HUES6 (cell line): ENCODE data around the gene RGCC.
"Not testable (repeated sequence)": the region's sequence is repeated elsewhere in the genome, so short reads cannot be mapped to it uniquely, and the experiment has no call there.

Experiments used
- H3K27ac ChIP-seq: 2 replicates; pipeline ENCODE4 v1.7.0; 2013; ENCODE audit warnings: low read depth, mild to moderate bottlenecking, low read length, inconsistent platforms
- H3K27me3 ChIP-seq: 2 replicates; pipeline ENCODE4 v1.6.1; 2013; ENCODE audit warnings: low read length; ENCODE audit not compliant: control insufficient read depth, insufficient read depth
- H3K36me3 ChIP-seq: 2 replicates; pipeline ENCODE4 v1.6.1; 2013; ENCODE audit warnings: low read length; ENCODE audit not compliant: control insufficient read depth, insufficient read depth
- H3K4me1 ChIP-seq: 2 replicates; pipeline ENCODE4 v1.6.1; 2013; ENCODE audit warnings: low read length; ENCODE audit not compliant: control insufficient read depth, insufficient read depth
- H3K4me3 ChIP-seq: 2 replicates; pipeline ENCODE4 v1.5.1; 2013; ENCODE audit warnings: low read depth, low read length
- H3K9ac ChIP-seq: one replicate; pipeline ENCODE4 v1.6.1; 2013; ENCODE audit warnings: mild to moderate bottlenecking, low read length
- H3K9me3 ChIP-seq: 2 replicates; pipeline ENCODE4 v1.6.1; 2013; ENCODE audit warnings: low read depth, low read length; ENCODE audit not compliant: control insufficient read depth, insufficient read depth

Gene RGCC

DNA sequence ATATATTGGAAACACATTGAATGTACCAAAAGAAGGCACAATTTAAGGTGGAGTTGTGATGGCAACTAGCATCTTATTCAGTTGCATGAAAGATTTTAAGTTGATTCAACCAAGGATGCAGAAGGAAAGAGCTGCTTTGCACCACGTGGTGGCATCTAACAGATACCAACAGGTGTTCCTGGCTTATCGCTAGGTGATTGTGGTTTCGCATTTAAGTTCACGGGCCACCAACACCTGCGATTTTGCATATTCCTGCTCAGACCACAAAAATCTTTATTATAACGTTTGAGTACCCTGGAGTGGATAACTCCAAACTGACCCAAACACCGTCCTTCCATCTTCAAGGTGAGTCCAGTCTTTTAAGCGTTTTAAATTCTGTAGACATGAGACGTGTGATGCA is 45.3 kb downstream of the RGCC start:
- H3K36me3 ChIP-seq: no peaks in the 10 kb centered on the region
- H3K9ac ChIP-seq: no peak overlapping the region
- no peak overlapping the region for H3K27ac ChIP-seq
- H3K9me3 ChIP-seq: peaks cover 10% of the 10 kb centered on the region
- no peaks in the 10 kb centered on the region for H3K27me3 ChIP-seq
- no peak overlapping the region for H3K4me3 ChIP-seq
- no peaks in the 10 kb centered on the region for H3K4me1 ChIP-seq

DNA sequence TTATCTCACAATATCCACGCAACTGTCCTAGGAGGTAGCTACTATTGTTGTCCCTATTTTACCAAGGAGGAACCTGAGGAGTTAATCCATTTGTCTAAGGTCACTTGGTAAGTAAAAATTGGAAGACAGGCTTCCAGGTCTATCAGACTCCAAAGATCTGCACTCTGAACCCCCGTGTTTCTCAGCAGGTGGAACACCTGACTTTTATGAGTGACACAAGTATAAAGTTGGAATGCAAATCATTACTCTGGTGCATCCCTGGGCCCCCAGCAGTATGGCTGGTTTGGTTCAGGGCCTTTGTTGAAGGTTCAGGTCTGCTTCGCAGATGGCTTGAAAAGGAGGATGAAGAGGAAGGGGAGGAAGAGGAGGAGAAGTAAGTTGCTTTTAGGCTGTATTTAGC is 46.0 kb downstream of the RGCC start:
- Histone ChIP-seq H3K9me3 (peaks cover 10% of the 10 kb centered on the region), H3K36me3 (no peaks in the 10 kb centered on the region), H3K27ac (no peak overlapping the region), H3K9ac (no peak overlapping the region), H3K4me3 (no peak overlapping the region), H3K27me3 (no peaks in the 10 kb centered on the region), H3K4me1 (no peaks in the 10 kb centered on the region)

DNA sequence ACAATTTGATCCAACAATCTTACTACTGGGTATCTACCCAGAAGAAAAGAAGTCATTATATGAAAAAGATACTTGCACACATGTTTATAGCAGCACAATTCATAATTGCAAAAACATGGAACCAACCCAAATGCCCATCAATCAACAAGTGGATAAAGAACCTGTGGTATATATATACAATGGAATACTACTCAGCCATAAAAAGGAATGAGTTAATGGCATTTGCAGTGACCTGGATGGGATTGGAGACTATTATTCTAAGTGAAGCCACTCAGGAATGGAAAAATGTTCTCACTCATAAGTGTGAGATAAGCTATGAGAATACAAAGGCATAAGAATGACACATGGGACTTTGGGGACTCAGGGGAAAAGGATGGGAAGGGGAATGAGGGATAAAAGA is 47.3 kb downstream of the RGCC start:
- H3K4me3 ChIP-seq, H3K9ac ChIP-seq, H3K27me3 ChIP-seq, H3K36me3 ChIP-seq, H3K27ac ChIP-seq, H3K4me1 ChIP-seq: not testable (repeated sequence)
- H3K9me3 ChIP-seq: peaks cover 10% of the 10 kb centered on the region

DNA sequence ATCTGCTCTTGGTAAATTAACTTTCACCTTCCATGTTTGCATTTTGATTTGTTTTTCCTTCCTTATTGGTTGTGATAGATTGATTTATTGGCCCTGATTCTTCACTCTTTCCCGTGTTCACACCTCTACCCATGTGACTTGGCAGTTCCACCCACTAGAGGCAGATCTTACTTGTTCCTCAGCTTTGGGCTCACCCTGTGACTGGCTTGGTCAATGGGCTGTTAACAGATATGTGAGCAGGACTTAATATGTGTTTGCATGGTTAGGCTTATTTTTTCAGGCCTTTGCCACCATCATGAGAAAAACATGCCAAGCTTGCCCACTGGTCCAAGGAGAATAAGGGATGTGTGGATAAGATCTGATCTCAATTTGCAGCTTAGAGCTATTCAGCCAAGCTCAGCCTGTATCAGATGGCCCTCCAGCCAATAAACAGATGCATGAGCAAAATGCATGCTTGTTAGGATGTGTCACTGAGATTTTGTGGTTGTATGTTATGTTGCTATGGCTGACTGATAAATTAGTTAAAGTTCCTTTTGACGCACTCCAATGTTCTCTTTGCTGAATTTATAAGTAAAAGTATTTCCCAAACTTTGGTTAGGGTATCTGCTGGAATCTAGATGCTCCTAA is 48.0 kb downstream of the RGCC start:
- Histone ChIP-seq H3K9me3 (peaks cover 10% of the 10 kb centered on the region), H3K9ac (no peak overlapping the region), H3K4me3 (no peak overlapping the region), H3K27me3 (no peaks in the 10 kb centered on the region), H3K36me3 (no peaks in the 10 kb centered on the region), H3K4me1 (no peaks in the 10 kb centered on the region), H3K27ac (no peak overlapping the region)

DNA sequence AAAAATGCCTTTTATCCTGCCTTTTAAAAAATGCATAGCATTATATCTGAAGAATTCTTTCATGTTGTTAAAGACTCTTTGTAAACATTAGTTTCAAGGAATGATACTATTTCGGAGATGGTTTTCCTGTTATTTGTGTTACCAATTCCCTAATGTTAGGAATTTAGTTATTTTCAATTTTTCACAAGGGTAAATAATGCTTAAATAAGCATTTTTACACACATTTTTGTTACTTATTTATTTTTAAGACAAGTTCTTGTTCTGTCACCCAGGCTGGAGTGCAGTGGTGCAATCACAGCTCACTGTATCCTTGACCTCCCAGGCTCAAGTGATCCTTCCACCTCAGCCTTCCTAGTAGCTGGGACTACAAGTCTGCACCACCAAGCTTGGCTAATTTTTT is 49.0 kb downstream of the RGCC start:
- Histone ChIP-seq H3K4me1 (no peaks in the 10 kb centered on the region), H3K36me3 (no peaks in the 10 kb centered on the region), H3K9ac (no peak overlapping the region), H3K27ac (no peak overlapping the region), H3K4me3 (no peak overlapping the region), H3K9me3 (peaks cover 10% of the 10 kb centered on the region), H3K27me3 (no peaks in the 10 kb centered on the region)

DNA sequence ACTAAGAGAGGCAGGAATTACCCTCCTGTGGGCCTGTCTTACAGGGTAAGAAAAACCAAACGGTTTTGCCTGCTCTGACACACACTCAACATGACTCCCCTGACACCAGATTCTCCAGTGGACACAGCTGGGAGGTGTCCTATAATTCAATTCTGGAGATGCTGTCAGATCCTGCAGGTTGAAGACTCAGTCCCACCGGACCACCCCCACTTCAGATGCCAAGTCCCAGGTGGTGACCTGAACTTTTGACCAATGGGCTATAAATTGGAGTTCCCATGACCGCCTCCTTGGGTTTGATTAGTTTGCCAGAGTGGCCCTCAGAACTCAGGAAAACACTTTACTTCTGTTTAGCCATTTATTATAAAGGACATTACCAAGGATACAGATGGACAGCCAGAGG is 52.6 kb downstream of the RGCC start:
- no peaks in the 10 kb centered on the region for H3K9me3 ChIP-seq
- H3K36me3 ChIP-seq: no peaks in the 10 kb centered on the region
- H3K4me1 ChIP-seq: no peaks in the 10 kb centered on the region
- H3K27ac ChIP-seq: no peak overlapping the region
- no peaks in the 10 kb centered on the region for H3K27me3 ChIP-seq
- H3K9ac ChIP-seq: no peak overlapping the region
- no peak overlapping the region for H3K4me3 ChIP-seq

DNA sequence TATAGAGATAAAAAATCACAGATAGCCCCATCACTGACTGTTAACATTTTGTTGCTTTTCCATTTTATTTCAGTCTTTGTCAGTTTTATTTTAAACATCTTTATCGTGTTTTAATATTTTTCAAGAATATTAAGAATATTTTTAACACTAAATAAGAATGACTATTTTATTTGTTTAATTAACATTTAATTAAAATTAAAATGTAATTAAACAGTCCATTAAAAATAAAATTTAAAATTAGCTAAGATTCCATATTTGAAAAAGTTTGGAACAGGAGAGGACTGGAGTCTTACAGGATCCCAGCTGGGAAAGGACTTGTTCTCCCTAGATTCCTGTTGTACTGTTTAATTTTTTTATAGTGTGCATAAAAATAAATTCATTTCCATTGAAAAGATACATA is 54.5 kb downstream of the RGCC start:
- Histone ChIP-seq H3K9ac (no peak overlapping the region), H3K27me3 (no peaks in the 10 kb centered on the region), H3K36me3 (no peaks in the 10 kb centered on the region), H3K4me3 (no peak overlapping the region), H3K4me1 (no peaks in the 10 kb centered on the region), H3K27ac (no peak overlapping the region), H3K9me3 (0 out of 2 replicates have a peak, but pooled peaks cover under 1% of the 10 kb centered on the region)

DNA sequence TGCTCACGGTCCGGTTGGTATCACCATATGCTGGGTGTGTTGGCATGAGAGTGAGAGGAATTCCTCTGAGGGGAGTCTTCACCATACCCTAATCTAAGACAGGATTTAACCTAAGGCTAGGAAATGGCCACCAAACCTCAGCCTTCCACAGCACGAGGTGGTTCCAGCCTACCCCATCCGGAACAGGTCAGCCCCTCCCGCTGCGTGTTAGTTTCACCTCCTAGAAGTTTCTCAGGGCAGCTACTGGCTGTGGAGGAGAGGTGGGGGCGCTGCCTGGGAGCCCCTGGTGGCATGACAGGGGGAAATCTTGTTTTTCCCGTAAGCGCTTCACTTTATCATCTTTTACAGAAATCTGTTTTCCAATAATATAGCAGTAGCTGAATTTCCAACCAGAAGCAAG is 55.1 kb downstream of the RGCC start:
- Histone ChIP-seq H3K9ac (no peak overlapping the region), H3K36me3 (no peaks in the 10 kb centered on the region), H3K27me3 (no peaks in the 10 kb centered on the region), H3K9me3 (peaks cover 6% of the 10 kb centered on the region; the same call in 1 of the 2 replicates), H3K4me3 (no peak overlapping the region), H3K27ac (no peak overlapping the region), H3K4me1 (no peaks in the 10 kb centered on the region)

DNA sequence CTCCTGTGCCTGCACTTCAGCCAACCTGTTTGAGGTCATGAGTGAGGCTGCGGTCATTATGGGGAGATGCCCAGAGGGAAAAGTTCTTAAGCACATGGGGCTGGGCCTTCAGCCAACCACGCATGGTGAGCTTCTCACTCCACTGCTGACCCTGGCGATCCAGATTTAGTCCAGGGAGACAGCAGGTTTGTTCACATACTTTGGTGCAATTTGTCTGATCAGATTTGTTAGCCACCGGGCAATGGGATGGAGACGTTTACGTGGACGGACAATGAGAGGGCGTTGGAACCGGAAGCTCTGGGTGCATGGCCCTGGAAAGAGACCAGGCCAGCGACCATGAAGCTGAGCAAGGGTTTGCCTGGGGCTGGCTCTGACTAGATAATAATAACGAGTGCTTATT is 56.2 kb downstream of the RGCC start:
- Histone ChIP-seq H3K9me3 (peaks cover 6% of the 10 kb centered on the region; the same call in 1 of the 2 replicates), H3K9ac (no peak overlapping the region), H3K4me1 (no peaks in the 10 kb centered on the region), H3K4me3 (no peak overlapping the region), H3K36me3 (no peaks in the 10 kb centered on the region), H3K27ac (no peak overlapping the region), H3K27me3 (no peaks in the 10 kb centered on the region)

DNA sequence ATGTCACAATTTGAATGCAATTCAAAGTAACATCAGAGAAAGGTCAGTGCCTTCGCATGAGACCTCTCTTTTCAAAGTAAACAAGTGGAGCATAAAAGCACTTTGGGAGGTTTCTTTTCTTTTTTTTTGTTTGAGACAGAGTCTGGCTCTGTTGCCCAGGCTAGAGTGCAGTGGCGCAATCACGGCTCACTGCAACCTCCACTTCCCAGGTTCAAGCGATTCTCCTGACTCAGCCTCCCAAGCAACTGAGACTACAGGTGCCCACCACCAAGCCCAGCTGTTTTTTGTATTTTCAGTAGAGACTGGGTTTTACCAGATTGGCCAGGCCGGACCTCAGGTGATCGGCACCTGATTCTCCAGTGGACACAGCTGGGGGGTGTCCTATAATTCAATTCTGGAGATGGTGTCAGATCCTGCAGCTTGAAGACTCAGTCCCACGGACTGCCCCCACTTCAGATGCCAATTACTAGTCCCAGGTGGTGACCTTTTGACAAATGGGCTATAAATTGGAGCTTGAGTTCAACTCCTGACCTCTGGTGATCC is 57.6 kb downstream of the RGCC start:
- H3K36me3 ChIP-seq: no peaks in the 10 kb centered on the region
- no peak overlapping the region for H3K4me3 ChIP-seq
- no peaks in the 10 kb centered on the region for H3K27me3 ChIP-seq
- no peak overlapping the region for H3K9ac ChIP-seq
- no peaks in the 10 kb centered on the region for H3K4me1 ChIP-seq
- H3K9me3 ChIP-seq: peaks cover 6% of the 10 kb centered on the region; the same call in 1 of the 2 replicates
- no peak overlapping the region for H3K27ac ChIP-seq

DNA sequence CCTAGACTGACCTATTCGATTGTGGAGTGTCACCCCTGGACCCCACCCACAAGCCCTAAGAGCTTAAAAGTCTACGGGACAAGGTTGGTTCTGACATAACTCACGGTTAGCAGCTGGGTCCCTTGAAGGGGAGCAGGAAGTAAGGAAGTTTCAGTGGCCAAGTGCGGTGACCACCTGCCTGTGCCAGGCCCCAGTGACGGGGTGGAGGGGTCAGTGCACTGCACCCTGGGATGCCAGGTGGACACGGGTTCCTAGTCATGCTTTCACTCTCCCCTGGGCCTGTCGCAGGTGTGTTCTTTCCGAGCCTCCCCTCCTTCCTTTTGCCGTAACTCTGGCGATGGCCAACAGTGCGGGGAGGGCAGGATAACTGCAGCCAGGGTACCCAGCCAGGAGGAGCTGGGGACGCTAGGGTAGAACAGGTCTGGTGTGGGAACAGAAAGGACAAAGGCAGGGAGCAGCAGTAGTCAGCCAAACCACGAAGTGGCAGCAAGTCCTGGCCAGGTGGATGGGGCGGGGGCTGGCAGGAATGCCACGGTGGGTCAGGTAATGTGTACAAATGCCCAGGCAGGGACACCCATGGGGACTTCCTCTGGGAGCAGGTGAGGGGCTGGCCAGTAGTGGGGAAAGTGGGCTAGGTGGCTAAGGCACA is 58.3 kb downstream of the RGCC start:
- H3K36me3 ChIP-seq: no peaks in the 10 kb centered on the region
- H3K27me3 ChIP-seq: no peaks in the 10 kb centered on the region
- H3K9ac ChIP-seq: no peak overlapping the region
- H3K9me3 ChIP-seq: peaks cover 6% of the 10 kb centered on the region; the same call in 1 of the 2 replicates
- H3K4me3 ChIP-seq: no peak overlapping the region
- H3K4me1 ChIP-seq: no peaks in the 10 kb centered on the region
- no peak overlapping the region for H3K27ac ChIP-seq
